Natural killer cell treated with Interleukin-12 subunit alpha and Interleukin-12 subunit beta and Interleukin-15 and Interleukin-18, amount 100 ng/mL, for 72 hours (primary cell): ENCODE data around the gene SCO1. TPM values are rescaled to one million over a fixed set of nuclear protein-coding genes. Genes with fewer than 3 reads are reported as not detected.

Source experiments
- ATAC-seq, 2 donors: fragments of 150-1000 bp; cut with Tn5 transposase in 1 of 2; sonication (Bioruptor Pico), chemical (Tn5 transposase) in 1 of 2; 2 replicates each; pipeline ENCODE4 v1.10.0; 2021
- DNase-seq: peaks from one replicate; pipeline ENCODE4 v3.0.0; 2022; ENCODE audit warnings: low spot score
- H3K27ac Mint-ChIP-seq, 2 donors: 1 replicate in 1 of 2; 2 replicates in 1 of 2; pipeline ENCODE4 v1.8.0; 2022; ENCODE audit warnings: mixed read lengths in 2 of 2, mild to moderate bottlenecking in 1 of 2, moderate library complexity in 1 of 2
- H3K27me3 Mint-ChIP-seq, 2 donors: 1 replicate in 1 of 2; 2 replicates in 1 of 2; pipeline ENCODE4 v1.8.0; 2022; ENCODE audit warnings: mixed read lengths in 2 of 2
- H3K36me3 Mint-ChIP-seq: one replicate; pipeline ENCODE4 v1.8.0; 2022; ENCODE audit warnings: mixed read lengths
- H3K4me1 Mint-ChIP-seq, 2 donors: 1 replicate in 1 of 2; 2 replicates in 1 of 2; pipeline ENCODE4 v1.8.0; 2022; ENCODE audit warnings: low read depth in 2 of 2, mixed read lengths in 2 of 2, mild to moderate bottlenecking in 1 of 2
- H3K4me3 Mint-ChIP-seq: one replicate; pipeline ENCODE4 v1.8.0; 2022; ENCODE audit warnings: mixed read lengths
- H3K9me3 Mint-ChIP-seq: 2 replicates; pipeline ENCODE4 v1.8.0; 2022; ENCODE audit warnings: mixed read lengths
- total RNA-seq, 2 donors: library from RNA; stranded (reverse); gene quantifications; one replicate each; pipeline ENCODE4 v1.2.3, GENCODE V29; 2022

SCO1 gene
- 10 to 100 TPM; 28.3 to 33.8 TPM for total RNA-seq

DNA sequence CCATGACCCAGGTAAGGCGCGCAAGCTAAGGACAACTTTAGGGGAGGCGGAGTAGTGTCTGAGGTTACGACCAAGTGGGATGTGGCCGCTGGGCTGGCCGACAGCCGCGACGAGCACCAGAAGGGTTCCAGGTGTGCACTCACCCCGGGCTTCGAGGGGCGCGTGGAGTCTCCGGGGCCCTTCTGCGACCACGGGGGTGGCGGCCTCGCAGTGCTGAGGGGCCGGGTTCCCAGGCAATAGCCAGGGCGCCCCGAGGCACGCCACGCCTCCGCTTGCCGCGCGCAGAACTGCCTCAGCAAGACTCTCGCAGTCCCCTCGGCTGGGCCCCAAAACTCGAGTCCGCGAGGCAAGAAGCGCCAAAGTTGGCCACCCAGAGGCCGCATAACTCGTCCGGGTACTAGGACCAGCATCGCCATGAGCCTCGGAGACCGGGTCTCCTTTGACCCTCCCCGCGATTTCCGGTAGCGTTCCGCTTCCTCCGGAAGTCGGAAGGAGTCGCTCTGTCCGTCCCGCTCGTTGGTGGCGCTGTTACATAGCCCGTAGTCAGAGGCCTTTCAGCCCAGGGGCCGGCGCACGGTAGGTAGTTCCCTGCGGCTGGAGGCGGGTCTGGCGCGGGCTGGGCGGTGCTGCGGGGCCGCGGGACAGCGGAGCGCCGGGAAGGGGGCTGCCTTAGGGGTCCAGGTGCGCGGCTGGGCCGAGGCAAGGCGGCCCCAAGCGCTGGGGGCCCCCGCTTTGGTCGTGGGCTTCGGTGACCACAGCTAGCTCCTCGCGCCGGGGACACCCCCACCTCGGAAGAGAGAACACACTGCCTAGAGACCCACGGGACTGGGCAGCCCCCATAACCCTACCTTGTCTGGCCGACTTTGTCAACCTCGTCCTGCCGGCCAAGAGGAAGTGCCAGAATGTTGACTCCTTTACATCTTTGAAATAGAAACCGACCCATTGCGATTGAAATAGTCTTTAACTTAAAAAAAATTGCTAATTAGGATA is at the start of gene SCO1, which contains the start of gene ADPRM:
TSS of gene SCO1 (minus strand) at position 442 of the 990 bp plus-strand sequence. CDS start at position 416, 26 bp downstream.
TSS of gene ADPRM (plus strand) at position 503 of the 990 bp plus-strand sequence. CDS start 7,333 bp downstream, outside the sequence.
- H3K36me3 Mint-ChIP-seq: peaks cover 16% of the 10 kb centered on the region
- ATAC-seq: peak; percentile 99
- H3K27me3 Mint-ChIP-seq: no peaks in the 10 kb centered on the region
- H3K27ac Mint-ChIP-seq: peak within 1 kb of the TSS; percentile 94 to 96
- H3K9me3 Mint-ChIP-seq: no peaks in the 10 kb centered on the region
- H3K4me3 Mint-ChIP-seq: peak within 1 kb of the TSS; percentile 92
- DNase-seq: peak; percentile 95
- H3K4me1 Mint-ChIP-seq: peaks cover 21 to 43% of the 10 kb centered on the region in 2 donors

DNA sequence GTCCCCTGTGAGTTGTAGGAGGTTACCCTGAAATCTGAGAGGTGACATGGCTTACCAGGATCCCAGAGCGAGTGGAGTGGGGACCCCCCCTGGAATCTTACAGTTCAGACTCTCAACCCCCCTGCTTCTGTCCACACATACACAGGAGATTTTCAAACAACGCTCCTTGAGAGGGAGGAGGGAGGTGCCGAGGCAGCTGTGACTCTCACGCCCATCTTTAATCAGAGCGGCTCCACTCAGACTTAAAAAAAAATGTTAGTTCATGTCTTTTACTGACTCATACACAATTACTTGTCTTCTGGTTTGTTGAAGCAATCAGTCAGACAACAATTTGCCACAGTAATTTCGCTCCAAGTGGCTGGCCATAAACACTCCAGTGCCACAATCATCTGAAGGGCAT is 47.9 kb upstream of the SCO1 start:
- Mint-ChIP-seq H3K9me3 (no peaks in the 10 kb centered on the region), H3K27me3 (peaks cover 15 to 25% of the 10 kb centered on the region in 2 donors), H3K27ac (no peak overlapping the region), H3K4me3 (no peak overlapping the region), H3K4me1 (peaks cover 0 to 4% of the 10 kb centered on the region in 2 donors), H3K36me3 (no peaks in the 10 kb centered on the region)
- ATAC-seq: no peak
- no peak for DNase-seq

GRCh38 chr17:10744501-10745000 is 47.2 kb upstream of the SCO1 start:
- DNase-seq: no peak
- Mint-ChIP-seq H3K27ac (no peak overlapping the region), H3K27me3 (peaks cover 16 to 30% of the 10 kb centered on the region in 2 donors), H3K9me3 (no peaks in the 10 kb centered on the region), H3K36me3 (no peaks in the 10 kb centered on the region), H3K4me1 (peaks cover 0 to 4% of the 10 kb centered on the region in 2 donors), H3K4me3 (no peak overlapping the region)
- ATAC-seq: no peak

- peaks cover 0 to 4% of the 10 kb centered on the region in 2 donors for H3K4me1 Mint-ChIP-seq
- H3K27ac Mint-ChIP-seq: no peak overlapping the region
- no peak overlapping the region for H3K4me3 Mint-ChIP-seq
- H3K27me3 Mint-ChIP-seq: peaks cover 18 to 33% of the 10 kb centered on the region in 2 donors
- ATAC-seq (no peak), DNase-seq (no peak)
- H3K9me3 Mint-ChIP-seq: no peaks in the 10 kb centered on the region
- no peaks in the 10 kb centered on the region for H3K36me3 Mint-ChIP-seq
Observed at GRCh38 chr17:10743316-10744009, 46.1 kb upstream of the SCO1 start.

DNA sequence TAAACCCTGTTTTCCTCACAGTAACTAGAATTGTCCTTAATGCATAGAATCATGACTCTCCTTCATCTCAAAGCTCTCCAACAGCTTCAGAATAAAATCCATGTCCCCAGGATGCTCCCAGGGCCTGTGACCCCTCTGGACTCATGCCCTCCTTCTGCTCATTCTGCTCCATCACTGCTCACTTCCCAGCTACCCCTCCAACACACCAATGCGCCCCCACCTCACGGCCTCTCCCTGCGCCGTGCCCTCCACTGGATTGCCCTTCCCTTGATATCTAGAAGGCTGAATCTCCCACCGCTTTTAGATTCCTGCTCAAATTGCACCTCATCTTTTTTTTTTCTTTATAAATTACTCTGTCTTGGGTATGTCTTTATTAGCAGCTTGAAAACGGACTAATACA is 45.1 kb upstream of the SCO1 start:
- Mint-ChIP-seq H3K27ac (no peak overlapping the region), H3K4me1 (peaks cover 0 to 4% of the 10 kb centered on the region in 2 donors), H3K4me3 (no peak overlapping the region), H3K27me3 (peaks cover 18 to 36% of the 10 kb centered on the region in 2 donors), H3K9me3 (no peaks in the 10 kb centered on the region), H3K36me3 (no peaks in the 10 kb centered on the region)
- DNase-seq: no peak
- ATAC-seq: no peak

DNA sequence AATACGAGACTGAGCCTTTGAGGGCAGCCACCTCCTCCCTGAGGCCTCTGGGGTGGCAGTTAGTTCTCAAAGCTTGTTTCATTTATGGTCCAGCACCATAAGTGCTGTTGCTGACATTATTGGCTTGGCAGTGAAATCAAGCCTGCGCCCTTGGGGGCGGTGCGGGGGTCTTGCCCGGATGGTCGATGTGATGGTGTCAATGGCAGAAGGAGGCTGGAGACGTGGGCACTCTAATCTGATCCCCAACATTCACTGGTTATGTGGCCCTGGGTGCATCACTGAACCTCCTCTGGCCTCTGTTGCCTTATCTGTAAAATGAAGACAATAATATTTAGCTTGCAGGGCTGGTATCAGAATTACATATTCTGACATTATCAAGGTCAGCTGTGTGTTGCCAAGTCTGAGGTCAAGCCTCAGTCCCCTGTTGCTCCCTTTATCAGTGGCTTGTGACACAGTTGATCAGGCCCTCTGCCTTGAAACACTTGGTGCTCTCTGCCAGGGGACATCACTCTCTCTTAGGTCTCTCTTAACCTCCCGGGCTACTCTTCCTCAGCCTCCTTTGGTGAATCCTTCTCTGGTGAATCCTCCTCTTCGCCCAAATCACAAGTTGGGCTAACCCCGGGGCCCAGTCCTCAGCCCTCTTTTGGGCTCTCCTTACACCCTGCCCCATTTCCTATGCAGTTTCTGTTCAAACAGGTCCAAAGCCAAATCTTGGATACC is 44.2 kb upstream of the SCO1 start:
- Mint-ChIP-seq H3K4me1 (peaks cover 4 to 5% of the 10 kb centered on the region in 2 donors), H3K27me3 (peaks cover 18 to 32% of the 10 kb centered on the region in 2 donors), H3K27ac (no peak overlapping the region), H3K36me3 (no peaks in the 10 kb centered on the region), H3K4me3 (no peak overlapping the region), H3K9me3 (no peaks in the 10 kb centered on the region)
- ATAC-seq: peak in 1 of 2 donors; percentile 45
- DNase-seq: no peak

- H3K4me3 Mint-ChIP-seq: no peak overlapping the region
- ATAC-seq (no peak), DNase-seq (no peak)
- H3K36me3 Mint-ChIP-seq: no peaks in the 10 kb centered on the region
- H3K27ac Mint-ChIP-seq: no peak overlapping the region
- H3K27me3 Mint-ChIP-seq: peaks cover 17 to 28% of the 10 kb centered on the region in 2 donors
- no peaks in the 10 kb centered on the region for H3K9me3 Mint-ChIP-seq
- H3K4me1 Mint-ChIP-seq: peaks cover under 1 to 5% of the 10 kb centered on the region in 2 donors
Observed at GRCh38 chr17:10739386-10739785, 42.1 kb upstream of the SCO1 start.

DNA sequence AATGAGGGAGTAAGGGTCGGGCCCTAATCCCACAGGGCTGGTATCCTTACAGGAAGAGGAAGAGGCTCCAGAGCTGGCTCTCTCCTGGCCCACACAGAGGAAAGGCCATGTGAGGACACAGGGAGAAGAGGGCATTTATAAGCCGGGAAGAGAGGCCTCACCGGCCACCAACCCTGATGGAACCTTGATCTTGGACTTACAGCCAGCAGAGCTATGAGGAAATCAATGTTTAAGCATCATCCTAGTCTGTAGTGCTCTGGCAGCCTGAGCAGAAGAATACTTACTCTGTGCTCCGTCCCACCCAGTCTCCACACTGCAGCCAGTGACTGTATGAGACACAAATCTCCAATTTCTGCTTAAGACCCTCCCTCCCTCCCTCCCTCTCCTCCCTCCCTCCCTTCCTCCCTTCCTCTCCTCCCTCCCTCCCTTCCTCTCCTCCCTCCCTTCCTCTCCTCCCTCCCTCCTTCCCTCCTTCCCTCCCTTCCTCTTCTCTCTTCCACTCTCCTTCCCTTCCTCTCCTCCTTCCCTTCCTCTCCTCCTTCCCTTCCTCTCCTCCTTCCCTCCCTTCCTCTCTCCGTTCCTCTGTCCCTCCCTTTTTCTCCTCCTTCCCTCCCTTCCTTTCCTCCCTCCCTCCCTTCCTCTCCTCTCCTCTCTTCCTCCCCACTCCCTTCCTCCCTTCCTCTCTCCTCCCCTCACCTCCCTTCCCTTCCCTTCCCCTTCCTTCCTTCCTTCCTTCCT is 41.4 kb upstream of the SCO1 start:
- no peak overlapping the region for H3K27ac Mint-ChIP-seq
- ATAC-seq: no peak
- H3K36me3 Mint-ChIP-seq: no peaks in the 10 kb centered on the region

DNA sequence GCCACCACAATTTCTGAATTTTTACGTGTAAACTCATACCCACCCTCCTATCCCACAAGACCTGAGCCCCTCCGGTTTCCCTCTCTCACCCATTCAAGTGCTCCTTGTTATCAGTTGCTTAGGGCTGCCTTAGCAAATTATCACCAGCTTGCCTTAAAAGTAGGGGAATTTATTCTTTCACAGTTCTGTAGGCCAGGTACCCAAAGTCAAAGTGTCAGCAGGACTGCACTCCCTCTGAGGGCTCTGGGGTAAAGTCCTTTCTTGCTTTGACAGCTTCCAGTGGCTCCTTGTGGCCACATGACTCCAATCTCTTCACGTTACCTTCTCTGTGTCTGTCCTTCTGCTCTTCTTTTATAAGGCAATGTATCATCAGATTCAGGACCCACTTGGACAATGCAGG is 40.4 kb upstream of the SCO1 start:
- Mint-ChIP-seq H3K36me3 (no peaks in the 10 kb centered on the region), H3K27ac (no peak overlapping the region), H3K4me1 (peaks cover 0 to 5% of the 10 kb centered on the region in 2 donors), H3K4me3 (no peak overlapping the region), H3K27me3 (peaks cover 14 to 19% of the 10 kb centered on the region in 2 donors), H3K9me3 (no peaks in the 10 kb centered on the region)
- no peak for DNase-seq
- no peak for ATAC-seq

More for the DNA sequence above, 41.4 kb upstream of the SCO1 start:
- H3K9me3 Mint-ChIP-seq: no peaks in the 10 kb centered on the region
- peaks cover 0 to 5% of the 10 kb centered on the region in 2 donors for H3K4me1 Mint-ChIP-seq
- no peak overlapping the region for H3K4me3 Mint-ChIP-seq
- peaks cover 14 to 21% of the 10 kb centered on the region in 2 donors for H3K27me3 Mint-ChIP-seq
- no peak for DNase-seq

DNA sequence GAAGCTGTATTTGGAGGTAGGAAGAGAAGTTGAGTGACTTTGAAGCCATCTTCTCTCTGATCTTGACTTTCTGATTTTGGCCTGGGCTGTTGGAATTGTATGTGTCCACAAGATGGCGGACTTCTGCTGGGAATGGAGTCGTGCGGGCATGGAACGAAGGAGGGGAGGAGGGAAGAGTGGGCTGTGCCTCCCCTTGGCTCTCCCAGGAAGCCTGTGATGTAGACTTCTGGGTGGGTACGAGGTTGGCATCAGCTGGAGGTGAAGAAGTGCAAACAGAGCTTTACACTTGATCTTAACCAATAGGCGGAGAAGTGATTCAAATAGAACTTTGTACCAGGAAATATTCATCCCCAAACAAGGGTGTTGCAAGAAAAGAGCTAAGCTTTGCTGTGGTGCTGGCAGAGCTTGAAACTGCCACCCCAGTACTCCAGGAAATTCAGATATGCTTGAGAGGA is 39.9 kb upstream of the SCO1 start:
- ATAC-seq (no peak), DNase-seq (no peak)
- H3K27ac Mint-ChIP-seq: no peak overlapping the region
- no peaks in the 10 kb centered on the region for H3K9me3 Mint-ChIP-seq
- H3K36me3 Mint-ChIP-seq: no peaks in the 10 kb centered on the region
- peaks cover 0 to 5% of the 10 kb centered on the region in 2 donors for H3K4me1 Mint-ChIP-seq
- H3K4me3 Mint-ChIP-seq: no peak overlapping the region
- peaks cover 11 to 19% of the 10 kb centered on the region in 2 donors for H3K27me3 Mint-ChIP-seq

DNA sequence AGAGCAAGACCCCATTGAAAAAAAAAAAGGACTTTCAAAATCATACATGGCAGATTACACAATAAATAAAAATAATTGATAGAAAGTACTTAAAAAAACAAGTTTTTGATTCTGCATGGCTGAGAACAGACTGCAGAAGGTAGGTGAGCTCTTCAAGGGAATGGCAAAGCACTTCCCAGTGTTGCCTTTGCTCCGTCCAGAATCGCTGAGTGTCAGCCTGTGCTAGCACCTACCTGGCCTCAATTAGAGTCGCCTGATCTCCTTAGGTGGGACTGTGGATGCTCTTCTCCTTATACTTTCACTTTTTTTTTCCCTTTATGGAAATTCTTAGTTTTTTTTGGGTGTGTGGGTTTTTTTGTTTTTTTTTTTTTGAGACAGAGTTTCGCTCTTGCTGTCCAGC is 38.5 kb upstream of the SCO1 start:
- Mint-ChIP-seq H3K4me1 (peaks cover 2 to 8% of the 10 kb centered on the region in 2 donors), H3K4me3 (no peak overlapping the region), H3K36me3 (no peaks in the 10 kb centered on the region), H3K27ac (no peak overlapping the region), H3K27me3 (peaks cover 9 to 19% of the 10 kb centered on the region in 2 donors), H3K9me3 (no peaks in the 10 kb centered on the region)
- DNase-seq (no peak), ATAC-seq (no peak)

DNA sequence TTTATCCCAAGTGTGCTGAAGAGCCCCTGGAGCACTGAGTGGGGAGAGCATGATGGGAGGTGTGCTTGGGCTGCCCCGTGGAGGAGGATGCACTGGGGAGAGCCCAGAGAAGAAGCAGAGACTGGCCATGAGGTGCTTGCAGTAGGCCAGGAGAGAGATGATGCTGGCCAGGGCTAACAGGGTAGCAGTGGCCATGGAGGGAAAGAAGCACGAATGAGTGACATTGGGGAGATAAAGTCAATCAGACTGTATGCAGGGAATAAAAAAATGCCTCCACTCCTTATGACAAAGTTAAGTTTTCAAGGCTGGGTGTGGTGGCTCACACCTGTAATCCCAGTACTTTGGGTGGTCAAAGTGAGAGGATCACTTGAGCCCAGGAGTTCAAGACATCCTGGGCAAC is 37.9 kb upstream of the SCO1 start:
- no peak for DNase-seq
- Mint-ChIP-seq H3K9me3 (no peaks in the 10 kb centered on the region), H3K4me3 (no peak overlapping the region), H3K4me1 (peaks cover 5 to 12% of the 10 kb centered on the region in 2 donors), H3K27me3 (peaks cover 7 to 14% of the 10 kb centered on the region in 2 donors), H3K36me3 (no peaks in the 10 kb centered on the region), H3K27ac (no peak overlapping the region)
- ATAC-seq: peak in 1 of 2 donors; percentile 40
